LoVo (cell line): ENCODE results near the gene CCDC200.
"Not testable (repeated sequence)": the region's sequence is repeated elsewhere in the genome, so short reads cannot be mapped to it uniquely, and the experiment has no call there.

Experiments
- DNase-seq: peaks from one replicate; pipeline ENCODE4 v3.0.0-alpha.2; 2016; ENCODE audit warnings: low spot score

CCDC200 gene

GRCh38 chr17:43228020-43228782, at the start of gene CCDC200:
Gene CCDC200 (minus strand): TSS chr17:43228623. CDS start chr17:43228554, 69 bp downstream.
- DNase-seq = not testable (repeated sequence)

- DNase-seq = not testable (repeated sequence)
Observed at GRCh38 chr17:43272914-43273313, 44.5 kb upstream of the CCDC200 start.

DNA sequence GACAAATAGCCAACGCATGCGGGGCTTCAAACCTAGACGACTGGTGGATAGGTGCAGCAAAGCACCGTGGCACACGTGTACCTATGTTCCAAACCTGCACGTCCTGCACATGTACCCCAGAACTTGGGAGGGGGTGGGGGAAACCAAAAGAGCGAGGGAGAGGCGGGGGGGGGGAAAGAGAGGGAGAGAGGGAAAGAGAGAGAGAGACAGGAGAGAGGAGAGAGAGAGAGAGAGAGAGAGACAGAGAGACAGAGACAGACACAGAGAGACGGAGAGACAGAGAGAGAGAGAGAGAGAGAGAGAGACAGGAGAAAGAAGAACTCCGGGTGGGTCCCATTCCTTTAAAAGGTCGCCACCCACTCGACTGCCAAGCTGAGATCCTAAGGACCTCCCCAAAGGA, 44.1 kb upstream of the CCDC200 start:
- not testable (repeated sequence) for DNase-seq

- DNase-seq = not testable (repeated sequence)
Observed at GRCh38 chr17:43270552-43271504, 42.4 kb upstream of the CCDC200 start.

GRCh38 chr17:43246456-43246855, 18.0 kb upstream of the CCDC200 start:
- DNase-seq = not testable (repeated sequence)

- DNase-seq = not testable (repeated sequence)
Observed at GRCh38 chr17:43240596-43241352, 12.4 kb upstream of the CCDC200 start.

GRCh38 chr17:43239597-43239996, 11.2 kb upstream of the CCDC200 start:
- not testable (repeated sequence) for DNase-seq

DNA sequence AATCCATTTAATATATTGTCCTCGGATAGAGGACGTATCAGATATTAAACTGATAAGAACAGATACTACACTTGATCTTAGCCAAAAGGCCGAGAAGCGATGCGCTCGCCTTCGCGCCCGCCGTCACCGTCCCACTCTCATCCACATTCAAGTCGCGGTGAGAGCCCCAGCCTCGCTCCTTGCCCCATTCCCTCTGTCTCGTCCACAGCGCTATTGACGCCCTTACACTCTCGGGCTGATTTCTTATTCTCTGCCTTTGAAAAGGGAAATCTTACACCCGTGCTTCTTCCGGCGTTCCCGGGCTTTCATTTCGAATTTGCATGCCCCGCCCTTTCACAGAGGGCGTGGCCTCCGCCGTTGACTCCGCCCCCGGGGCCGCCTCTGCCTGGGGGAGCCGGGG, 5.5 kb upstream of the CCDC200 start, which contains the start of gene RNU2-1:
TSS of gene RNU2-1 (minus strand) at position 101 of the 400 bp plus-strand sequence.
- not testable (repeated sequence) for DNase-seq

DNA sequence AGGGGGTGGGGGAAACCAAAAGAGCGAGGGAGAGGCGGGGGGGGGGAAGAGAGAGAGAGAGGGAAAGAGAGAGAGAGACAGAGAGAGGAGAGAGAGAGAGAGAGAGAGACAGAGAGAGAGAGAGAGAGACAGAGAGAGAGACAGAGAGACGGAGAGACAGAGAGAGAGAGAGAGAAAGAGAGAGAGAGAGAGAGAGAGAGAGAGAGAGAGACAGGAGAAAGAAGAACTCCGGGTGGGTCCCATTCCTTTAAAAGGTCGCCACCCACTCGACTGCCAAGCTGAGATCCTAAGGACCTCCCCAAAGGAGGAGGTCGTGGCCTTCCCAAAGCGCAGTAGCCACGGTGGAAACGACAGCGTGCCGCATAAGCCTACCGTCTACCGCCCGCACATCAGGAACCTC, 4.8 kb upstream of the CCDC200 start:
- DNase-seq = not testable (repeated sequence)

GRCh38 chr17:43232021-43232699, 3.7 kb upstream of the CCDC200 start:
- DNase-seq = not testable (repeated sequence)

DNA sequence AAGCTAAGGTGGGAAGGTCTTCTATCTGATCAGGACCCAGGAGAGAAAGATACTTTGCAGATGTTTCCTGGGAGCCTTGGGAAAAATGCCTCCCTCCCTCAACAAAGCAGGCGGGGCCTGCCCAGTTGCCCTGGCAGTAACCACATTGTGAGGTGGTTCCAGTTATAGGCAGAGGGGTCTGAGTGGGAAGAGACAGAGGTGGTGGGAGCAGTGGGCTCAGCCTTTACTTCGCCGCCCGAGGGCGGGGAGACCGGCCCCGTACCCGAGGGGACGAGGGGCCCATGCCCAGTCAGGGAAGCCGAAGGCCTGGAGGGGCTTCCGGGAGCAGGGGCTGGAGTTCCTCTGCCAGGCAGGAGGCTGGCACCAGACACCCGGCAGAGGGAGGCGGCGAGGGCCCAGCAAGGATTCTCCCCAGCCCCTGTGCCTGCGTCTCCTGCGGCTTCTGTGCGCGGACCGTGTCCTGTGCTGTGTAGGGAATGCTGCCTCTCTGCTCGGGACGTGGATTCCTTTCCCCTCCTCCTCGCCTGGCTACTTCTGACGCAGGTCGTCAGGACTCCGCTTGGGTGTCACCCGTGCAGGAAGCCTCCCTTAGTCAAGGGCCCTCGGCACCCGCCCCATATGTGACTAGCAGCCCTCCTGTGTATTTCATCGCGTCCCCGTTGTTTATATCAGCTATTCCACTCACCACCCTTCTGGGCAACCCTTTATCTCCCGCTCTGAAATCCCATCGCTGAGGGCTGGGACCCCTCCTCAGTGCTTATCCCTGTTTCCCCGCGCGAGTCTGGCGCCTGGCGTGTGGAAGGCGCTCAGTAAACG, 3.0 kb upstream of the CCDC200 start:
- DNase-seq = not testable (repeated sequence)

DNA sequence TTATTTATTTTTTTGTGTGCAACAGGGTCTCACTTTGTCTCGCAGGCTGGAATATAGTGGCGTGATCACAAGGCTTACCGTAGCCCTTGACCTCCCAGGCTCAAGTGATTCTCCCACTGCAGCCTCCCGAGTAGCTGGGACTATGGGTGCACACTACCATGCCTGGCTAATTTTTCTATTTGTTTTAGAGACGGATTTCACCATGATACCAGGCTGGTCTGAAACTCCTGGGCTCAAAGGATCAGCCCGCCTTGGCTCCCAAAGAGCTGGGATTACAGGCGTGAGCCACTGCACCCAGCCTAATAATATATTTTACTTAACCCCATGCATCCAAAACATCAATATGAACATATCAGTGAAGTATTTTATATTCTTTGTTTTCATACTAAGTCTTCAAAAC, 2.0 kb downstream of the CCDC200 start:
- no peak for DNase-seq

GRCh38 chr17:43224146-43224705, 4.2 kb downstream of the CCDC200 start:
- DNase-seq = no peak

DNA sequence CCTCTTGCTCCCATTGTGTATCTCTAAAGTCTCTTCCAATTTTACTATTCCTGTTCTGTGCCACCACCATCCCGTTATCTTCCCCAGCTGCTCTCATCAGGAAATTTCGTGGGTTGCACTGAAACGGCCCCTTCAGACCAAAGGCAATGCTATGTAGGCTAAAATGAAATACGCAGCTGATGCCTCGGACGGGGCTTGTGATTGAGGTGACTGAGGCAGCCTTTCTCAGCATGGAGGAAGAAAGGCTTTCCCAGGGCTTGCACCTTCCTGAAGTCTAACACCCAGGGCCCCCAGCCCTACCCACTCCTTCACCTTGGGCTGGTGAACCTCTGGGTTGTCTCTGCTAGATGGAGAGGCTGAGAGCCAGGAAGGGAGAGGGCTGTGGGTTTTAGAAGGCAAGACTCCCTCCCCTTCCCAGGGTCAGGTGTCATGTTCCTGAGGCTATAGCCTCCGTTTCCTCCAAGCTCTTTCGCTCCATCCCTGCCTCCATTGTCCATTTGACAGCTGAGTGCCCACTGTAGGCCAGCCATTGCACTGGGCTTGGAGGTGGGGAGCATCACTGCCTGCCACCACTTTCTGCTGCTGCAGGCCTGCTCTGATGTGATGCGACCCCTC, 7.8 kb downstream of the CCDC200 start:
- DNase-seq = no peak

DNA sequence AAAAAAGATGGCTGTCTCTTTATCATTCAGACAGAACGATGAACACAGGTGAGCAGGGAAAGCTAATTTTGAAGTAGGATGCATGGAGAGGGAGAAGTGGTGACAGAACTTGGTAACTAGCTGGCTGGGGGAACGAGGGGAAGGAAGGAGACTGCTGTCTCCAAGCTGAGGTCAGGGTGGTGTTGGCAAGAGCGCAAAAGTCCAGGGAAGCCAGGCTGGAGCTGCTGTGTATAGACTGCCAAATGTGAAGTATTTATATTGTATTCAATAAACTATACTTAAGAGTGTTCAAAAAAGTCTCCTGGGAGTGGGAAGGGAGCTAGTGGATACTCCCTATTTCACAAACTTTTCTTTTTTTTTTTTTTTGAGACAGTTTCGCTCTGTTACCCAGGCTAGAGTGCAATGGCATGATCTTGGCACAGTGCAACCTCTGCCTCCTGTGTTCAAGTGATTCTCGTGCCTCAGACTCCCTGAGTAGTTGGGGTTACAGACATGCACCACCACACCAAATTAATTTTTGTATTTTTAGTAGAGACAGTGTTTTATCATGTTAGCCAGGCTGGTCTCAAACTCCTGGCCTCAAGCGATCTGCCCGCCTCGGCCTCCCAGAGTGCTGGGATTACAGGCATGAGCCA, 8.6 kb downstream of the CCDC200 start:
- DNase-seq = no peak

- DNase-seq = no peak
Observed at GRCh38 chr17:43219001-43219400, 9.4 kb downstream of the CCDC200 start.

GRCh38 chr17:43217614-43218087, 10.8 kb downstream of the CCDC200 start:
- DNase-seq = no peak

DNA sequence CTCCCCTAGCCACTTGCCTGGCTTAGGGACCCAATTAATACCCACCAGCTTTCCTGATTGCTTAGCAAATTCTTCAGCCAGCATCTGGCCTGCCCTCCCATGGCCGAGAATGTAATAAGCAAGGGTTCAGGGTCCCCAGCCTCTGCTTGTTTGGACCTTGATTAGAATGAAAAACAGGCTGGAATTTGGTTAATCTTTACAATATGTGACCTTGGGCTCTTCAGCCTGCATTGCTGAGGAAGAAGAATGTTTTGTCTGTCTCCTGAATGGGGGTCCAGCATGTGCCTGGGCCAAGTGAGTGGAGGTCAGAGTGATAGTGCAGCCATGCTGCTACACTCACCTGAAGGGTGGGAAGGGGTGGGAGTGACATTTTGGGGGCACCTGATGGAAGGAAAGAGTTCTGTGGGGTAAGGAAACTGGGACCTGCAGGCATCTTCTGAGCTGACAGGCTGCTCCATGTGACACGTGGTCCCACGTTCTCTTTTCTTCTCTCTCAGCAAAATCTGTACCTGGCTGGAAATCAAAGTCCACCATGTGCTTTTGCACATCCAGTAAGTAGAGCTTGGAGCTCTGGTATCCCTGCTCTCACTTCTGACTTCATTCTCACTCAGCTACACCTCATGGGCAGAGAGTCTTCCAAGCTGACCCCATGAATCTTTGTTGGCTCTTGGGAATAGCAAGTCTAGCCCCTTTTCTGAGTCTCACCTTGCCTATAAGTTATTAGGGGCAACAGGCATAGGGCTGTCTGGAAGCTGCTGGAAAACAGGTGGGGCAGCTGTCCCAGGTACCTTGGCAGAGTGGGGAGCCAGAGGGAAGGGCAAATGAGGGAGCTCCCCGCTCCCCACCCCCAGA, 11.4 kb downstream of the CCDC200 start:
- no peak for DNase-seq
